Measurements from ENCODE around the gene HLCS.
"Not testable (repeated sequence)": the region's sequence is repeated elsewhere in the genome, so short reads cannot be mapped to it uniquely, and the experiment has no call there.

Gene HLCS

DNA sequence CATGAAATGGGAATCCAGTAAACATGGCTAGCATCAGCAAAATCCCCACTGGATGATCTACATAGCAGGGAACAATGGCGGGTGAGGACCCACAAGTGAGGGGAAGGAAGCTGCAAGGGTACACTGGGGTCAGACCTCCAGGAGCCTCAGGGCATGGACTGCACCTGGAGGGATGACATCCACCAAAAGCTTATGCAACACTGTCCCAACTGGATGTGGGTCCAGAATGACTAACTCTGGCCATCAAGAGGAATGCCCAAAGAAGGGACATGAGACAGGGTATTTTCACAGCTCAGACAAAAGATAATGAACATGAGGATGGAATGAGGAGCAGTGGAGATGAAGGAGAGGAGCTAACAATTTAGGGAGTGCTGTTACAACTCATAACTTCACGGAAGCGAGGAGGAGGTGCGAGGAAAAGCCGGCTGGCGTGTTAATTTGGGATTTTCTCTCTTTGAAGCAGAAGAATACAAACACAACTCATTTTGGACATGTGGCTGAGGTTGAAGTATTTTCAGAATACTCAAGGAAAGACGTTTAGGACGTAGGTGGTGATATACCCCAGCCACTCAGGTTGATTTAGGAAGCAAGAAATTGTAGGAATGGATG, 5.7 kb downstream of the HLCS start:
- TF ChIP-seq, protein P1, sequence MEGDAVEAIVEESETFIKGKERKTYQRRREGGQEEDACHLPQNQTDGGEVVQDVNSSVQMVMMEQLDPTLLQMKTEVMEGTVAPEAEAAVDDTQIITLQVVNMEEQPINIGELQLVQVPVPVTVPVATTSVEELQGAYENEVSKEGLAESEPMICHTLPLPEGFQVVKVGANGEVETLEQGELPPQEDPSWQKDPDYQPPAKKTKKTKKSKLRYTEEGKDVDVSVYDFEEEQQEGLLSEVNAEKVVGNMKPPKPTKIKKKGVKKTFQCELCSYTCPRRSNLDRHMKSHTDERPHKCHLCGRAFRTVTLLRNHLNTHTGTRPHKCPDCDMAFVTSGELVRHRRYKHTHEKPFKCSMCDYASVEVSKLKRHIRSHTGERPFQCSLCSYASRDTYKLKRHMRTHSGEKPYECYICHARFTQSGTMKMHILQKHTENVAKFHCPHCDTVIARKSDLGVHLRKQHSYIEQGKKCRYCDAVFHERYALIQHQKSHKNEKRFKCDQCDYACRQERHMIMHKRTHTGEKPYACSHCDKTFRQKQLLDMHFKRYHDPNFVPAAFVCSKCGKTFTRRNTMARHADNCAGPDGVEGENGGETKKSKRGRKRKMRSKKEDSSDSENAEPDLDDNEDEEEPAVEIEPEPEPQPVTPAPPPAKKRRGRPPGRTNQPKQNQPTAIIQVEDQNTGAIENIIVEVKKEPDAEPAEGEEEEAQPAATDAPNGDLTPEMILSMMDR (IDR thresholded peaks at IDR 0.05; ENCODE audit: low read depth, low read length), result no peak
- H3K4me3 ChIP-seq (ENCODE audit: low read depth, low read length), result no peak overlapping the region

DNA sequence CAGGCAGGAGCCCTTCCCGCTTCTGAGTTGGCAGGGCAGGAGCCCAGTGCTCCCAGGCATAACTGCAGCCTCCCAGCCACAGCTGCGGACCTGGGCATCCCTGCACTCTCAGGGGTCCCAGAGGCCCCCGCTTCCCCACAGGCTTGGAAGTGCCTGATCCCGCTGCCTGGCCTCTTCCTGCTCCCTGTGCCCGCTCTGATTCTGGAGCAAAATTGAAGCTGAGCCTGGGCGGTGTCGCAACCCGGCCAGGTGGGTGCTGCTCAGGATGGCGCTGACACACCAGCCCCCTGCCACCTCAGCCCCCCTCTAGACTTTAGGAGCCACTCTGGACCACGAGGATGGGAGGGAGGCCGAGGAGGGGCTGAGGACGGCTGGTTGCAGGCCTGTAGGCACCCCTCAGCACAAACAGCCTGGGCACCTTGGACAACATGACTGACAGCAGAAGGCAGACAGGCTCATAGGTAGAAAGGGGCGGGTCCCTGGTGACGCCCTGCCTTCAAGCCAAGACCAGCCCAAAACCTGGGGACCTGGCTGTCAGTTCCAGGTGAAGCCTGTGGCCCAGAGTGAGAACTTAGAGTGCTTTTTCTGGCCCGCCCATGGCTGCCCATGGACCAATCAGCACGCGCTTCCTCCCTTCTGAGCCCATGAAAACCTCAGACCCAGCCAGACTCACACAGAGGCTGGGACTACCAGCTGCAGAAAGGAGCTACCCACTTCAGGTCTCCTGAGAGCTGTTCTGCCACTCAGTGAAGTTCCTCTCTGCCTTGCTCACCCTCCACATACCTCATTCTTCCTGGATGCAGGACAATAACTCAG, 7.2 kb downstream of the HLCS start:
- TF ChIP-seq, protein P1 (IDR thresholded peaks at IDR 0.05; ENCODE audit: low read depth, low read length), result no peak
- H3K4me3 ChIP-seq (ENCODE audit: low read depth, low read length), result no peak overlapping the region

DNA sequence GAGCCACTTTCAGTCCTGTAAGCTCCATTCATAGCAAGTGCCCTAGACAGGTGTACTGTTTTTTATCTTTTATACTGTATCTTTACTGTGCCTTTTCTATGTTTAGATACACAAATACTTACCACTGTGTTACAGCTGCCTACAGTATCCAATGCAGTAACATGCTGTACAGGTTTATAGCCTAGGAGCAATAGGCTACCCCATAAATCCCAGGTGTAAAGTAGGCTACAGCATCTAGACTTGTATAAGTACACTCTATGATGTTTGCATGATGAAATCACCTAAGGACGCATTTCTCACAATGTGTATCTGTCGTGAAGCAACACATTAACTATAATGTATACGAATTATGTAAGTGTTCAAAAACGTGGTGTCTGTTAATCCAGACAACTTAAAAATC, 10.7 kb downstream of the HLCS start:
- TF ChIP-seq, protein P1 (IDR thresholded peaks at IDR 0.05; ENCODE audit: low read depth, low read length), result no peak
- H3K4me3 ChIP-seq (ENCODE audit: low read depth, low read length), result no peak overlapping the region

GRCh38 chr21:36952331-36952730, 14.1 kb downstream of the HLCS start:
- H3K4me3 ChIP-seq (ENCODE audit: low read depth, low read length), result not testable (repeated sequence)

- no peak overlapping the region for H3K4me3 ChIP-seq (ENCODE audit: low read depth, low read length)
- TF ChIP-seq, protein P1 (IDR thresholded peaks at IDR 0.05; ENCODE audit: low read depth, low read length), result no peak
Measured at GRCh38 chr21:36949171-36950141, 17.0 kb downstream of the HLCS start.

DNA sequence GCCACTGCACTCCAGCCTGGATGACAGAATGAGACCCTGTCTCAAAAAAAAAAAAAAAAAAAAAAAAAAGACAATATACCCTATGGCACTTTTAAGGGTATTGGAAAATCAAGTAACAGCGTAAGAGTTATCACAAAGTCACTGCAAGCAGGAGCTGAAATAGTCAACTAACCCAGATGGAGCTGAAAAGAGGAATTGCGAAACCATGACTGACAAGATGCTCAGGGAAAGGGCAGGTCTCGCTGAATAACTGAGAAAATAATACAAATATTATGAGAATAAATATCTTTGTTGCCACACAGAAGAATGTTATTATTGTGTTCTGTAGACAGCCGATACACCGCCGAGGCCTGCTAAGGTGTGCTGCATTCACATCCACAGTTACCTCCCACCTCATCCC, 17.8 kb downstream of the HLCS start:
- TF ChIP-seq, protein P1 (IDR thresholded peaks at IDR 0.05; ENCODE audit: low read depth, low read length), result no peak
- H3K4me3 ChIP-seq (ENCODE audit: low read depth, low read length), result no peak overlapping the region

- H3K4me3 ChIP-seq (ENCODE audit: low read depth, low read length), result no peak overlapping the region
- TF ChIP-seq, protein P1 (IDR thresholded peaks at IDR 0.05; ENCODE audit: low read depth, low read length), result no peak
Measured at GRCh38 chr21:36946949-36947356, 19.5 kb downstream of the HLCS start.

Data from WI38 (cell line).